Measurements from ENCODE around the gene TBXAS1. TPM values are rescaled to one million over a fixed set of nuclear protein-coding genes. Genes with fewer than 3 reads are reported as not detected.

TBXAS1 gene
- total RNA-seq, 1 experiment from 2014 or later = 2.3 TPM

DNA sequence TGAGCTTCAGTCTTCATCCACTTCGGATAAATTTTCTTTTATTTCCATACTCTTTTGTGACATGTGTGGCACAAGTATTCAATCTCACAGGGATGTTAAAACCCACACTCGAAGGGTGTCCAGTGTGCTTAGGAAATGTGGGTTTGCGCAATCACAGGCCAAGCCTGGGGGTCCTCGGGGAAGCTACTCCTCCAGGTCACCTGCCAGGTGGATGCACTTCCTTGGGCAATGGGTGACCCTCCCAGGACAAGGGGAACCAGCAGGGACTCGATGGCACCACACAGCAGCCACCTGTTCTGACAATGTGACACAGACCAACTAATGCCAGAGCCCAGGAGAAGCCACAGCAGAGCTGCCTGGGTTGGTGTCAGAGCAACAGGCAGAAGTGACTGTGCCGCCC, 194.7 kb downstream of the TBXAS1 start:
- no peak for DNase-seq (ENCODE audit: low spot score)
- Mint-ChIP-seq H3K9me3 (no peaks in the 10 kb centered on the region), H3K4me1 (no peaks in the 10 kb centered on the region), H3K4me3 (no peak overlapping the region), H3K27me3 (ENCODE audit: low read depth) (no peaks in the 10 kb centered on the region), H3K36me3 (no peaks in the 10 kb centered on the region), H3K27ac (no peak overlapping the region)
- POLR2A ChIA-PET = no interaction called here
- TF ChIP-seq GTF2I (CRISPR knock-in tag; conservative IDR thresholded peaks at IDR 0.05) (no peak), HMGA2 (CRISPR knock-in tag; IDR thresholded peaks at IDR 0.05) (no peak), MXD4 (CRISPR knock-in tag; IDR thresholded peaks at IDR 0.05; ENCODE audit: borderline replicate concordance) (no peak)
- TF ChIP-seq, protein P1, sequence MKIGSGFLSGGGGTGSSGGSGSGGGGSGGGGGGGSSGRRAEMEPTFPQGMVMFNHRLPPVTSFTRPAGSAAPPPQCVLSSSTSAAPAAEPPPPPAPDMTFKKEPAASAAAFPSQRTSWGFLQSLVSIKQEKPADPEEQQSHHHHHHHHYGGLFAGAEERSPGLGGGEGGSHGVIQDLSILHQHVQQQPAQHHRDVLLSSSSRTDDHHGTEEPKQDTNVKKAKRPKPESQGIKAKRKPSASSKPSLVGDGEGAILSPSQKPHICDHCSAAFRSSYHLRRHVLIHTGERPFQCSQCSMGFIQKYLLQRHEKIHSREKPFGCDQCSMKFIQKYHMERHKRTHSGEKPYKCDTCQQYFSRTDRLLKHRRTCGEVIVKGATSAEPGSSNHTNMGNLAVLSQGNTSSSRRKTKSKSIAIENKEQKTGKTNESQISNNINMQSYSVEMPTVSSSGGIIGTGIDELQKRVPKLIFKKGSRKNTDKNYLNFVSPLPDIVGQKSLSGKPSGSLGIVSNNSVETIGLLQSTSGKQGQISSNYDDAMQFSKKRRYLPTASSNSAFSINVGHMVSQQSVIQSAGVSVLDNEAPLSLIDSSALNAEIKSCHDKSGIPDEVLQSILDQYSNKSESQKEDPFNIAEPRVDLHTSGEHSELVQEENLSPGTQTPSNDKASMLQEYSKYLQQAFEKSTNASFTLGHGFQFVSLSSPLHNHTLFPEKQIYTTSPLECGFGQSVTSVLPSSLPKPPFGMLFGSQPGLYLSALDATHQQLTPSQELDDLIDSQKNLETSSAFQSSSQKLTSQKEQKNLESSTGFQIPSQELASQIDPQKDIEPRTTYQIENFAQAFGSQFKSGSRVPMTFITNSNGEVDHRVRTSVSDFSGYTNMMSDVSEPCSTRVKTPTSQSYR (CRISPR knock-in tag; IDR thresholded peaks at IDR 0.05) = no peak
- CTCF ChIA-PET = no interaction called here
- no peak for ATAC-seq

DNA sequence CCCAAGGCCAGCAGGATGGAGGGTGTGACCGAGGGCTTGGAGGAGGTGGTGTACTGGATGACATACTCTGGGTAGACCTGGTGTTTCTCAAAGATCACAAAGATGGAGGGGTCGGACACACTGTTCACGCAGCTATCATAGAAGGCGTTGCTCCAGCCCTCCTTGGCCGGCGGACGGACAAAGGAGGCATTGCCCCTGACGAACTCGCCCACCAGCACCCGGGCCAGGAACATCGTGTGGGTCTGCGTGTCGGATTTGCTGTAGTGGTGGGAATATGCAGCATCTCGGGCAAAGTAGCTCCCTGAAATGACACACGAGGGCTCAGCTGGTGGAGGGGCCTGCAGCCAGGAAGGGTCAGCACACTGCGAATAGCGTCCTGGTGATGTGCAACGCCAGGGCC, 195.5 kb downstream of the TBXAS1 start:
- Mint-ChIP-seq H3K36me3 (no peaks in the 10 kb centered on the region), H3K4me3 (no peak overlapping the region), H3K4me1 (no peaks in the 10 kb centered on the region), H3K27me3 (ENCODE audit: low read depth) (no peaks in the 10 kb centered on the region), H3K9me3 (no peaks in the 10 kb centered on the region), H3K27ac (no peak overlapping the region)
- DNase-seq (ENCODE audit: low spot score) (no peak), ATAC-seq (no peak)
- no peak for TF ChIP-seq SOX15 (CRISPR knock-in tag; IDR thresholded peaks at IDR 0.05)
- TF ChIP-seq, protein P2, sequence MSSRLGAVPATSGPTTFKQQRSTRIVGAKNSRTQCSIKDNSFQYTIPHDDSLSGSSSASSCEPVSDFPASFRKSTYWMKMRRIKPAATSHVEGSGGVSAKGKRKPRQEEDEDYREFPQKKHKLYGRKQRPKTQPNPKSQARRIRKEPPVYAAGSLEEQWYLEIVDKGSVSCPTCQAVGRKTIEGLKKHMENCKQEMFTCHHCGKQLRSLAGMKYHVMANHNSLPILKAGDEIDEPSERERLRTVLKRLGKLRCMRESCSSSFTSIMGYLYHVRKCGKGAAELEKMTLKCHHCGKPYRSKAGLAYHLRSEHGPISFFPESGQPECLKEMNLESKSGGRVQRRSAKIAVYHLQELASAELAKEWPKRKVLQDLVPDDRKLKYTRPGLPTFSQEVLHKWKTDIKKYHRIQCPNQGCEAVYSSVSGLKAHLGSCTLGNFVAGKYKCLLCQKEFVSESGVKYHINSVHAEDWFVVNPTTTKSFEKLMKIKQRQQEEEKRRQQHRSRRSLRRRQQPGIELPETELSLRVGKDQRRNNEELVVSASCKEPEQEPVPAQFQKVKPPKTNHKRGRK (CRISPR knock-in tag; IDR thresholded peaks at IDR 0.05; ENCODE audit: borderline replicate concordance) = no peak
- TF ChIP-seq, protein P3, sequence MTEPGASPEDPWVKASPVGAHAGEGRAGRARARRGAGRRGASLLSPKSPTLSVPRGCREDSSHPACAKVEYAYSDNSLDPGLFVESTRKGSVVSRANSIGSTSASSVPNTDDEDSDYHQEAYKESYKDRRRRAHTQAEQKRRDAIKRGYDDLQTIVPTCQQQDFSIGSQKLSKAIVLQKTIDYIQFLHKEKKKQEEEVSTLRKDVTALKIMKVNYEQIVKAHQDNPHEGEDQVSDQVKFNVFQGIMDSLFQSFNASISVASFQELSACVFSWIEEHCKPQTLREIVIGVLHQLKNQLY (CRISPR knock-in tag; IDR thresholded peaks at IDR 0.05) = no peak
- TF ChIP-seq, protein P4, sequence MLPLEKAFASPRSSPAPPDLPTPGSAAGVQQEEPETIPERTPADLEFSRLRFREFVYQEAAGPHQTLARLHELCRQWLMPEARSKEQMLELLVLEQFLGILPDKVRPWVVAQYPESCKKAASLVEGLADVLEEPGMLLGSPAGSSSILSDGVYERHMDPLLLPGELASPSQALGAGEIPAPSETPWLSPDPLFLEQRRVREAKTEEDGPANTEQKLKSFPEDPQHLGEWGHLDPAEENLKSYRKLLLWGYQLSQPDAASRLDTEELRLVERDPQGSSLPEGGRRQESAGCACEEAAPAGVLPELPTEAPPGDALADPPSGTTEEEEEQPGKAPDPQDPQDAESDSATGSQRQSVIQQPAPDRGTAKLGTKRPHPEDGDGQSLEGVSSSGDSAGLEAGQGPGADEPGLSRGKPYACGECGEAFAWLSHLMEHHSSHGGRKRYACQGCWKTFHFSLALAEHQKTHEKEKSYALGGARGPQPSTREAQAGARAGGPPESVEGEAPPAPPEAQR (CRISPR knock-in tag; IDR thresholded peaks at IDR 0.05) = no peak
- TF ChIP-seq GRHL2 (CRISPR knock-in tag; IDR thresholded peaks at IDR 0.05; ENCODE audit: insufficient replicate concordance, severe bottlenecking) = no peak
- TF ChIP-seq NFYB (CRISPR knock-in tag; conservative IDR thresholded peaks at IDR 0.05; ENCODE audit: low read depth) = no peak
- TF ChIP-seq, protein P5, sequence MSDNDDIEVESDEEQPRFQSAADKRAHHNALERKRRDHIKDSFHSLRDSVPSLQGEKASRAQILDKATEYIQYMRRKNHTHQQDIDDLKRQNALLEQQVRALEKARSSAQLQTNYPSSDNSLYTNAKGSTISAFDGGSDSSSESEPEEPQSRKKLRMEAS (CRISPR knock-in tag; IDR thresholded peaks at IDR 0.05) = no peak
- TF ChIP-seq NR3C1 (CRISPR knock-in tag; conservative IDR thresholded peaks at IDR 0.05; ENCODE audit: low read depth) = no peak
- no peak for TF ChIP-seq ZNF671 (CRISPR knock-in tag; IDR thresholded peaks at IDR 0.05)
- no peak for TF ChIP-seq ATF1 (CRISPR knock-in tag; IDR thresholded peaks at IDR 0.05)
- no peak for TF ChIP-seq FOXP1 (CRISPR knock-in tag; IDR thresholded peaks at IDR 0.05; ENCODE audit: borderline replicate concordance)
- ChIA-PET CTCF (no interaction called here), POLR2A (no interaction called here)

DNA sequence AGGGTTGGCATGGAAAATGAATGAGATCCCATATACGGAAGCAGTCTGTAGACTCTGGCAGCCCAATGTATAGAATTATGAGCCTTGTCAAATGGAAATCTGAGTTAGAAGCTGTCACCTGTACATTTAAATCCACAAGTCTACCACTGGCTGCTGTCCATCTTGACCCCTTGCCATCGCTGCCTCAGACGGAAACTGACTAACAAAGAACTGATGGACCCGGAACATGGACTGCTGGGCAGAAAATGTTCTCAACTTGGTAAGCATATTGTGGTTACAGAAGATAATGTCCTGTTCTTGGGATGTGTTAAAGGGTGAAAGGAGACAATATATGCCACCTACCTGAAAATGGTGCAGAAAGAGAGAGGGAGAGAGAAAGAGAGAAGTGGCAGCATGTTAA, 196.2 kb downstream of the TBXAS1 start:
- Mint-ChIP-seq H3K4me1 (no peaks in the 10 kb centered on the region), H3K9me3 (no peaks in the 10 kb centered on the region), H3K27ac (no peak overlapping the region), H3K27me3 (ENCODE audit: low read depth) (no peaks in the 10 kb centered on the region), H3K36me3 (no peaks in the 10 kb centered on the region), H3K4me3 (no peak overlapping the region)
- ChIA-PET CTCF (no interaction called here), POLR2A (interaction anchor here (0.8 kb wide), 1 partner anchor 37 kb away, joined by 3 read pairs; no protein-coding TSS in a partner anchor)
- ATAC-seq (no peak), DNase-seq (ENCODE audit: low spot score) (no peak)
- TF ChIP-seq, protein P6, sequence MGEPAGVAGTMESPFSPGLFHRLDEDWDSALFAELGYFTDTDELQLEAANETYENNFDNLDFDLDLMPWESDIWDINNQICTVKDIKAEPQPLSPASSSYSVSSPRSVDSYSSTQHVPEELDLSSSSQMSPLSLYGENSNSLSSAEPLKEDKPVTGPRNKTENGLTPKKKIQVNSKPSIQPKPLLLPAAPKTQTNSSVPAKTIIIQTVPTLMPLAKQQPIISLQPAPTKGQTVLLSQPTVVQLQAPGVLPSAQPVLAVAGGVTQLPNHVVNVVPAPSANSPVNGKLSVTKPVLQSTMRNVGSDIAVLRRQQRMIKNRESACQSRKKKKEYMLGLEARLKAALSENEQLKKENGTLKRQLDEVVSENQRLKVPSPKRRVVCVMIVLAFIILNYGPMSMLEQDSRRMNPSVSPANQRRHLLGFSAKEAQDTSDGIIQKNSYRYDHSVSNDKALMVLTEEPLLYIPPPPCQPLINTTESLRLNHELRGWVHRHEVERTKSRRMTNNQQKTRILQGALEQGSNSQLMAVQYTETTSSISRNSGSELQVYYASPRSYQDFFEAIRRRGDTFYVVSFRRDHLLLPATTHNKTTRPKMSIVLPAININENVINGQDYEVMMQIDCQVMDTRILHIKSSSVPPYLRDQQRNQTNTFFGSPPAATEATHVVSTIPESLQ (CRISPR knock-in tag; IDR thresholded peaks at IDR 0.05) = no peak
- TF ChIP-seq NR2C2 (CRISPR knock-in tag; IDR thresholded peaks at IDR 0.05) (no peak), RELA (CRISPR knock-in tag; IDR thresholded peaks at IDR 0.05; ENCODE audit: borderline replicate concordance) (no peak), ZNF396 (CRISPR knock-in tag; IDR thresholded peaks at IDR 0.05; ENCODE audit: borderline replicate concordance) (no peak), SMAD4 (CRISPR knock-in tag; IDR thresholded peaks at IDR 0.05) (no peak), ZNF219 (CRISPR knock-in tag; IDR thresholded peaks at IDR 0.05; ENCODE audit: borderline replicate concordance) (no peak)

All from WTC11 (cell line).